ENCODE data around the gene TSSK3. TPM values are rescaled to one million over a fixed set of nuclear protein-coding genes. Genes with fewer than 3 reads are reported as not detected.
"Not testable (repeated sequence)": the region's sequence is repeated elsewhere in the genome, so short reads cannot be mapped to it uniquely, and the experiment has no call there.

The TSSK3 gene
- total RNA-seq, 1 experiment from 2014 or later, result 0.12 TPM

GRCh38 chr1:32338637-32339145 is 23.6 kb upstream of the TSSK3 start:
- DNase-seq (ENCODE audit: low read depth), result no peak

- DNase-seq (ENCODE audit: low read depth), result peak; percentile 75
Measured at GRCh38 chr1:32339363-32339978, 22.9 kb upstream of the TSSK3 start.

- DNase-seq (ENCODE audit: low read depth), result no peak
Measured at GRCh38 chr1:32341186-32341757, 21.1 kb upstream of the TSSK3 start.

- DNase-seq (ENCODE audit: low read depth), result no peak
Measured at GRCh38 chr1:32341971-32342370, 20.4 kb upstream of the TSSK3 start.

- DNase-seq (ENCODE audit: low read depth), result no peak
Measured at GRCh38 chr1:32342704-32343103, 19.6 kb upstream of the TSSK3 start.

- peak; percentile 38 for DNase-seq (ENCODE audit: low read depth)
Measured at GRCh38 chr1:32345289-32345827, 17.0 kb upstream of the TSSK3 start.

GRCh38 chr1:32346532-32347157 is 15.7 kb upstream of the TSSK3 start:
- no peak for DNase-seq (ENCODE audit: low read depth)

- peak; percentile 97 for DNase-seq (ENCODE audit: low read depth)
Measured at GRCh38 chr1:32349211-32349708, 13.1 kb upstream of the TSSK3 start.

GRCh38 chr1:32350785-32351398 is 11.4 kb upstream of the TSSK3 start:
- no peak for DNase-seq (ENCODE audit: low read depth)

GRCh38 chr1:32351399-32352238 is 10.7 kb upstream of the TSSK3 start:
- DNase-seq (ENCODE audit: low read depth), result peak; percentile 90

- no peak for DNase-seq (ENCODE audit: low read depth)
Measured at GRCh38 chr1:32352239-32352745, 10.0 kb upstream of the TSSK3 start.

GRCh38 chr1:32352831-32353383 is 9.4 kb upstream of the TSSK3 start:
- DNase-seq (ENCODE audit: low read depth), result no peak

GRCh38 chr1:32353431-32353830 is 8.9 kb upstream of the TSSK3 start:
- no peak for DNase-seq (ENCODE audit: low read depth)

- no peak for DNase-seq (ENCODE audit: low read depth)
Measured at GRCh38 chr1:32353886-32354570, 8.3 kb upstream of the TSSK3 start.

- not testable (repeated sequence) for DNase-seq (ENCODE audit: low read depth)
Measured at GRCh38 chr1:32355778-32356177, 6.6 kb upstream of the TSSK3 start.

- DNase-seq (ENCODE audit: low read depth), result no peak
Measured at GRCh38 chr1:32356478-32356877, 5.9 kb upstream of the TSSK3 start.

GRCh38 chr1:32357614-32358013 is 4.7 kb upstream of the TSSK3 start:
- no peak for DNase-seq (ENCODE audit: low read depth)

GRCh38 chr1:32358435-32358834 is 3.9 kb upstream of the TSSK3 start:
- no peak for DNase-seq (ENCODE audit: low read depth)

GRCh38 chr1:32361308-32361673 is 1.0 kb upstream of the TSSK3 start:
- DNase-seq (ENCODE audit: low read depth), result no peak
